ENCODE data around the gene LRRC66. TPM values are rescaled to one million over a fixed set of nuclear protein-coding genes. Genes with fewer than 3 reads are reported as not detected.
A peak's percentile ranks its signal among the peaks of the same experiment; 100 is the strongest.

The LRRC66 gene
- total RNA-seq, 3 donors from 2014 or later: 5.4 to 22.6 (median 14.0) TPM

- no peak for DNase-seq
- Histone ChIP-seq H3K4me3 (no peak overlapping the region), H3K4me1 (ENCODE audit: low read depth) (peaks cover 20% of the 10 kb centered on the region), H3K36me3 (ENCODE audit: low read depth) (no peaks in the 10 kb centered on the region), H3K9me3 (no peaks in the 10 kb centered on the region)
- ATAC-seq: no peak
- no peak for TF ChIP-seq CTCF (IDR thresholded peaks at IDR 0.05)
- intact Hi-C loops (cut with DNase I, micrococcal nuclease): loop anchor here in 1 of 2 donors (5.0 kb wide), 1 partner anchor 108 kb away; no protein-coding TSS in a partner anchor
Measured at GRCh38 chr4:52014903-52015302, 5.3 kb downstream of the LRRC66 start.

- Histone ChIP-seq H3K9me3 (no peaks in the 10 kb centered on the region), H3K36me3 (ENCODE audit: low read depth) (no peaks in the 10 kb centered on the region), H3K4me1 (ENCODE audit: low read depth) (peaks cover 14% of the 10 kb centered on the region), H3K4me3 (no peak overlapping the region)
- ATAC-seq (peak; percentile 42), DNase-seq (no peak)
- intact Hi-C loops (cut with DNase I, micrococcal nuclease): no loop called here
- no peak for TF ChIP-seq CTCF (IDR thresholded peaks at IDR 0.05)
Measured at GRCh38 chr4:52012651-52013050, 7.5 kb downstream of the LRRC66 start.

- Histone ChIP-seq H3K4me1 (ENCODE audit: low read depth) (peaks cover 14% of the 10 kb centered on the region), H3K36me3 (ENCODE audit: low read depth) (no peaks in the 10 kb centered on the region), H3K9me3 (no peaks in the 10 kb centered on the region), H3K4me3 (no peak overlapping the region)
- ATAC-seq (peak; percentile 74), DNase-seq (no peak)
- TF ChIP-seq CTCF (IDR thresholded peaks at IDR 0.05): no peak
- intact Hi-C loops (cut with DNase I, micrococcal nuclease): no loop called here
Measured at GRCh38 chr4:52010986-52011385, 9.2 kb downstream of the LRRC66 start.

GRCh38 chr4:52006887-52007286, 13.3 kb downstream of the LRRC66 start:
- no peaks in the 10 kb centered on the region for H3K9me3 ChIP-seq
- ATAC-seq (no peak), DNase-seq (no peak)
- peaks cover 5% of the 10 kb centered on the region for H3K4me1 ChIP-seq (ENCODE audit: low read depth)
- H3K4me3 ChIP-seq: no peak overlapping the region
- H3K36me3 ChIP-seq (ENCODE audit: low read depth): no peaks in the 10 kb centered on the region
- intact Hi-C loops (cut with DNase I, micrococcal nuclease): no loop called here
- TF ChIP-seq CTCF (IDR thresholded peaks at IDR 0.05): no peak

GRCh38 chr4:52005604-52006273, 14.4 kb downstream of the LRRC66 start:
- Histone ChIP-seq H3K4me3 (no peak overlapping the region), H3K4me1 (ENCODE audit: low read depth) (no peaks in the 10 kb centered on the region), H3K36me3 (ENCODE audit: low read depth) (no peaks in the 10 kb centered on the region), H3K9me3 (no peaks in the 10 kb centered on the region)
- intact Hi-C loops (cut with DNase I, micrococcal nuclease): no loop called here
- ATAC-seq (no peak), DNase-seq (no peak)
- TF ChIP-seq CTCF (IDR thresholded peaks at IDR 0.05): no peak

All from mucosa of descending colon (tissue), 3 donors.